ENCODE results near the gene FUT8. TPM values are rescaled to one million over a fixed set of nuclear protein-coding genes. Genes with fewer than 3 reads are reported as not detected.

FUT8 gene
- total RNA-seq, 4 donors from 2014 or later: 15.2 to 38.0 (median 20.7) TPM

GRCh38 chr14:65606460-65606859 is 193.9 kb downstream of the FUT8 start:
- TF ChIP-seq CTCF (IDR thresholded peaks at IDR 0.05) (no peak), EP300 (IDR thresholded peaks at IDR 0.05) (no peak), POLR2AphosphoS5 (IDR thresholded peaks at IDR 0.05) (no peak), POLR2A (IDR thresholded peaks at IDR 0.05) (no peak)
- Histone ChIP-seq H3K36me3 (no peaks in the 10 kb centered on the region), H3K27me3 (no peaks in the 10 kb centered on the region), H3K4me3 (no peak overlapping the region), H3K4me1 (no peaks in the 10 kb centered on the region), H3K9me3 (no peaks in the 10 kb centered on the region), H3K27ac (no peak overlapping the region)
- no peak for DNase-seq (ENCODE audit: low spot score in 2 of 2)

GRCh38 chr14:65613131-65613650 is 200.7 kb downstream of the FUT8 start:
- H3K27me3 ChIP-seq: no peaks in the 10 kb centered on the region
- H3K36me3 ChIP-seq: no peaks in the 10 kb centered on the region
- no peak overlapping the region for H3K27ac ChIP-seq
- H3K4me1 ChIP-seq: no peaks in the 10 kb centered on the region
- WGBS: 96% methylated on average over 3 of the region's 3 CpGs
- no peaks in the 10 kb centered on the region for H3K9me3 ChIP-seq
- no peak overlapping the region for H3K4me3 ChIP-seq
- no peak for TF ChIP-seq POLR2A (IDR thresholded peaks at IDR 0.05)
- no peak for DNase-seq (ENCODE audit: low spot score in 2 of 2)

GRCh38 chr14:65618996-65619395 is 206.5 kb downstream of the FUT8 start:
- no peaks in the 10 kb centered on the region for H3K9me3 ChIP-seq
- no peaks in the 10 kb centered on the region for H3K4me1 ChIP-seq
- no peak overlapping the region for H3K4me3 ChIP-seq
- H3K27me3 ChIP-seq: no peaks in the 10 kb centered on the region
- 100% methylated on average over 3 of the region's 3 CpGs for WGBS
- DNase-seq (ENCODE audit: low spot score in 2 of 2): no peak
- no peak for TF ChIP-seq POLR2AphosphoS5 (IDR thresholded peaks at IDR 0.05)
- no peak for TF ChIP-seq CTCF (IDR thresholded peaks at IDR 0.05)
- no peak for TF ChIP-seq POLR2A (IDR thresholded peaks at IDR 0.05)
- TF ChIP-seq EP300 (IDR thresholded peaks at IDR 0.05): no peak
- H3K36me3 ChIP-seq: no peaks in the 10 kb centered on the region
- H3K27ac ChIP-seq: no peak overlapping the region

GRCh38 chr14:65620195-65620594 is 207.7 kb downstream of the FUT8 start:
- Histone ChIP-seq H3K27ac (no peak overlapping the region), H3K27me3 (no peaks in the 10 kb centered on the region)

GRCh38 chr14:65622703-65623102 is 210.2 kb downstream of the FUT8 start:
- no peak overlapping the region for H3K4me3 ChIP-seq

More at GRCh38 chr14:65620195-65620594, 207.7 kb downstream of the FUT8 start:
- no peak for TF ChIP-seq POLR2AphosphoS5 (IDR thresholded peaks at IDR 0.05)
- no peak for TF ChIP-seq CTCF (IDR thresholded peaks at IDR 0.05)
- no peak for TF ChIP-seq EP300 (IDR thresholded peaks at IDR 0.05)
- TF ChIP-seq POLR2A (IDR thresholded peaks at IDR 0.05): no peak
- no peak for DNase-seq (ENCODE audit: low spot score in 2 of 2)
- no peaks in the 10 kb centered on the region for H3K36me3 ChIP-seq
- no peaks in the 10 kb centered on the region for H3K4me1 ChIP-seq
- no peak overlapping the region for H3K4me3 ChIP-seq
- H3K9me3 ChIP-seq: no peaks in the 10 kb centered on the region

More at GRCh38 chr14:65622703-65623102, 210.2 kb downstream of the FUT8 start:
- no peak for DNase-seq (ENCODE audit: low spot score in 2 of 2)
- H3K27me3 ChIP-seq: no peaks in the 10 kb centered on the region
- H3K27ac ChIP-seq: no peak overlapping the region
- no peaks in the 10 kb centered on the region for H3K4me1 ChIP-seq
- H3K9me3 ChIP-seq: no peaks in the 10 kb centered on the region
- WGBS: 96% methylated on average over 5 of the region's 5 CpGs
- no peaks in the 10 kb centered on the region for H3K36me3 ChIP-seq
- no peak for TF ChIP-seq EP300 (IDR thresholded peaks at IDR 0.05)
- no peak for TF ChIP-seq POLR2A (IDR thresholded peaks at IDR 0.05)
- TF ChIP-seq POLR2AphosphoS5 (IDR thresholded peaks at IDR 0.05): no peak
- no peak for TF ChIP-seq CTCF (IDR thresholded peaks at IDR 0.05)

Data from suprapubic skin (tissue), 4 donors.